GM12874 (cell line): ENCODE results near the gene C5AR2.

Source experiments
- CTCF ChIP-seq: IDR thresholded peaks from 2 replicates; pipeline ENCODE4 v1.5.1; 2011; ENCODE audit warnings: low read depth, mild to moderate bottlenecking, control low read depth, low read length, moderate library complexity; ENCODE audit not compliant: insufficient read depth

The C5AR2 gene

GRCh38 chr19:47357788-47358680, 26.1 kb downstream of the C5AR2 start:
- peak; percentile 40 for TF ChIP-seq CTCF

GRCh38 chr19:47358936-47359335, 27.0 kb downstream of the C5AR2 start:
- no peak for TF ChIP-seq CTCF

- no peak for TF ChIP-seq CTCF
Measured at GRCh38 chr19:47362321-47362720, 30.3 kb downstream of the C5AR2 start.

- no peak for TF ChIP-seq CTCF
Measured at GRCh38 chr19:47363758-47364531, 32.0 kb downstream of the C5AR2 start.

- no peak for TF ChIP-seq CTCF
Measured at GRCh38 chr19:47370045-47370611, 38.2 kb downstream of the C5AR2 start.

- no peak for TF ChIP-seq CTCF
Measured at GRCh38 chr19:47371261-47371660, 39.3 kb downstream of the C5AR2 start.

GRCh38 chr19:47372603-47373002, 40.6 kb downstream of the C5AR2 start:
- TF ChIP-seq CTCF = no peak
